HG02943 (cell line): Measurements from ENCODE around the gene FBXW8.

Experiments used
- ATAC-seq: cut with Tn5 transposase; IDR thresholded peaks from one replicate; pipeline ENCODE4 v1.9.1; 2021; ENCODE audit warnings: mild to moderate bottlenecking, low read depth, moderate library complexity; ENCODE audit not compliant: unreplicated experiment

The FBXW8 gene

GRCh38 chr12:117015811-117016210, 105.1 kb downstream of the FBXW8 start:
- ATAC-seq, result no peak

GRCh38 chr12:117017807-117018206, 107.1 kb downstream of the FBXW8 start:
- no peak for ATAC-seq

- no peak for ATAC-seq
These were observed 107.5 kb downstream of the FBXW8 start for GRCh38 chr12:117018276-117018675.

GRCh38 chr12:117018685-117019084, 107.9 kb downstream of the FBXW8 start:
- ATAC-seq, result no peak

DNA sequence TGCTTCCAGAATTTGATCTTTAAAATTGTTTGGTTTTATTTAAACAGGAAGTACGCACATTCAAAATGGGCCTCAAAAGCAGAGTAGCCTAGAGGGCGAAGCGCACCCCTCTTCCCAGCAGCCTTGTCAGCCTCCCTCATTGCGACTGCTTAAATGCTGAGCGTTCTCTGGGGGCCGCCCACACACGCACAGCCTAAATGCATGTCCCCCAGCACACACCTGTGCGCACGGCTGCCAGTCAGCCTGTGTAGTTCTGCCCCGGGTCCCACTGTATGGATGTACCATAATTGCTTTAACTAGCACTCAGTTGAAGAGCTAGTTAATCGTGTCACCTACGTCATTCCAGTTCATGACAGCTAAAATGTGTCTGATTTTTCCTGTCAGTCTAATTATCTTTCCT, 109.1 kb downstream of the FBXW8 start:
- no peak for ATAC-seq

GRCh38 chr12:117020536-117021220, 109.9 kb downstream of the FBXW8 start:
- no peak for ATAC-seq

DNA sequence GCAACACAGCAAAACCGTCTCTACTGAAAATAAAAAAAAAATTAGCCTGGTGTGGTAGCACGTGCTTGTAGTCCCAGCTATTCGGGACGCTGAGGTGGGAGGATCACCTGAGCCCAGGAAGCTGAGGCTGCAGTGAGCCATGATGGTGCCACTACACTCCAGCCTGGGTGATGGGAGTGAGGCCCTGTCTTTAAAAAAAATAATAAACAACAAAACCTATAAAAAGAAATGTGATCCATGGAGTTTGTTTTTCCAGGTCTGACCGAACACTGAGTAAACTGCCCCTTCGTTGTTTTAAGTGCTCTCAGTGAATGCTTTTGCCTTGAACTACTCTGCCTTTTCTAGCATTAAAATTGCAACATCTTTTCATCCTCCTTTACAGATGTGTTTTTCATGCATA, 111.7 kb downstream of the FBXW8 start:
- ATAC-seq, result no peak

GRCh38 chr12:117023998-117024960, 113.5 kb downstream of the FBXW8 start:
- ATAC-seq, result no peak

DNA sequence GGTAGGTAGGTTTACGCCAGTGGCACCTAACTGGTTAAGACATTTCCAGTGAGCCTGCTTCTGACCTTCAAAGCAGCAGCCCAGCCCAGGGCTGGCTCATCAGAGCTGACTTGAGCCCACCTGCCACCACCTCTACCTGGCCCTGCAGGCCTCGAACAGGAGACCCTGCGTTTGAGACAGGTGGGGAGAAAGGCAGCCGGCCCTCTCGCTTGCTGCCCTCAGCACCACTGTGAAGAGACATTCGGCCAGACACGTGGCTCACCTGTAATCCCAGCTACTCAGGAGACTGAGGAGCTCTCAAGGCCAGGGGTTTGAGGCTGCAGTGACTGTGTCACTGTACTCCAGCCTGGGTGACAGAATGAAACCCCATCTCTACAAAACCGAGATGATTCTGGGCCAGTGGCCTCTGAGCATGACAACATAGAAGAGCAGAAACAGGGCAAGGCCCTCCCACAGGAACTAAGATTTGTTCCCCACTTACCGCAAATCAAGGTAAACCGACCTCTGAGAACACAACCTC, 114.3 kb downstream of the FBXW8 start:
- no peak for ATAC-seq

GRCh38 chr12:117025481-117026151, 114.9 kb downstream of the FBXW8 start:
- ATAC-seq, result no peak

GRCh38 chr12:117026343-117026742, 115.6 kb downstream of the FBXW8 start:
- ATAC-seq, result no peak

DNA sequence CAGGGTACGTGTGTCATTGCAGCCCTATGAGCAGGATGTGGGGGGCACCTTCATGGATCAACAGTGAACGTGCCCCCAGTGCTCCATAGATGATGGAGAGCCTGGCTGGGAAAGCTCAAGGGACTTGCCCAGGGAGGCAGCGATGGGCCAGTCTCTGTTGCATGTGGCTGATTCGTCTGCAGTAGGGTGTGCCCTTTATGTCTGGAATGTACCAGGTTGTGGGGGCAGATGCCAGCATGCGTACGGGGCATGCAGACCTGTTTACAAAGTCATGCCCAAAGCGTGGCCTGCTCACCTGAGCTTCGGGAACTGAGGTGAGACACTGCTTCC, 116.1 kb downstream of the FBXW8 start:
- ATAC-seq, result no peak

GRCh38 chr12:117027251-117028086, 116.7 kb downstream of the FBXW8 start:
- no peak for ATAC-seq

DNA sequence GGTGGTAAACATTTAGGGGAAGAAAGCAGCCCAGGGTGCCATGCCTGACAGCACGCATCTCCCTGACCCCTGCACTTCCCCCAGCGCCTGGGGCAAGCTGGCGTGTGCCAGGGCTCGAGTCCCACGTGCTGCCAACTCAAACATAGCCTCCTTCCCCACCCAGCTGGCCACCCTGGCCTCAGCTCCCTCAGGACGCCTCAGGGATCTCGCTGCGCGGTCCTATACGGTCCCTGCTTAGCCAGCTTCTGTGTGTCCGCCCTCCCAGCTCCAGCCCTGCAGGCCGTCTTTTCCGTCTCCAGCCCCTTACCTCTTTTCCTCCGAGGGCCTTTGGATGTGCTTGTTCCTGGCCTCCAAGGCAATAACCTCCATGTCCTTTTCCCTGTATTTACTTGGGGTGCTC, 117.5 kb downstream of the FBXW8 start:
- ATAC-seq, result no peak

DNA sequence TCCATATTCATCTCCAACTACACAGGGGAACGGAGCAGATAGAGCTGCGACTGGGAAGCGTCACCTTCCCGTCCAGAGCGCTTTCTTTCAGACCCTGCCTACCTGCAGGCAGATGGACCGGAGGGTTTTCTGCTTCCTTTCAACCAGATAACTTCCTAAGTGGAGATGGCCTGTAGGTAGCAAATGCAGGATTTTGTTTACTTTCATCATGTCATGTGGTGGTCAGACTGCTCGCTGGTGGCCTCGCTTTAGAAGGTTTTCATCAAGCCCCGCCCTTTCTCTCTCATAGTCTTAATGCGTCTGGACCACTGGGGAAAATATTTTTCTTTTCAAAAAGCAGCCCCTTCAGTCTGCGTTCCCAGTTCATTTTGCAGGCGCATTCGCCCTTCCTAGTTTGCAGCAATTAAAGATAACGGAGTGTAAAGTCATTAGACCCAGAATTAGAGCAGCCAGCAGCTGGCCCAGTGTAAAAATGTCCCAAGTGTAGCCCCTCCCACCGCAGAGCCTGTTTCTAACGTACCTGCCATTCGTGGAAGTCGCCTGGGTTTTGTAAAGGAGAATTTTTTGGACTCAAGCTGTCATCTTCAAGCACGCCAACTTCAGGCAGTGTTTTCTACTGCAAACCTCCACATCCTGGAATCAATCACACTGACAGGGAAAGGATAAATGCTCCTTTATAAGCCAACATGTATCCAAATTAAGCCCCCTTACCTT, 119.6 kb downstream of the FBXW8 start:
- no peak for ATAC-seq

DNA sequence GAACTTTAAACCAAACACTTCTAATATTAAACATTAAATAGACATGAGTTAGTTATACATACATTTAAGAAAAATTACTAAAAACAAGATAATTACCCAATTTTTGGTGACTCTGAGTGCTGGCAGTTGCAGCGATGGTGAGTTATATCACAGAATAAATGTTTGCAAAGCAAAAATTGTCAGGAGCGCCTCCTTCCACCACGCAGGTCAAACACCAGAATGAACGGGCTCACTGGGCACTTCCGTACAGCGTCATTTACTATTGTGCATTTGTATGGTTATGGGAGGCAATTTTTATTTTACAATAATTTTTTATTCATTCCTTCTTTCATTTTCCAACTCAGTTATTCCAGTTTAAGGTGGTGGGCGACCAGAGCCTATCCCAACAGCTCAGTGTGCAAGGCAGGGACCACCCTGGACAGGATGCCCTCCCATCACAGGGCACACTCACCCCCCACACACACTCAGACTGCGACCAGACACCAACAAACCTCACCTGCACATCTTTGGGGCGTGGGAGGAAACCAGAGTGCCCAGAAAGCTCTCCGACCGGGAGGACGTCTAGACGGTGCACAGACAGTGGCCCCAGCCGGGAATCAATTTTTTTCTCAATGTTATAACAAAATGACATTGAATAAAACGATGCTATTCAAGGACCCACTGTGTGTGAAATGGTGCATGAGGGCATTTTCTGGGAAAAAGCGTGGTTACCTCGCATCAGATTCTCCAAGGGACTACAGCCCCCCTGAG, 121.3 kb downstream of the FBXW8 start:
- no peak for ATAC-seq

DNA sequence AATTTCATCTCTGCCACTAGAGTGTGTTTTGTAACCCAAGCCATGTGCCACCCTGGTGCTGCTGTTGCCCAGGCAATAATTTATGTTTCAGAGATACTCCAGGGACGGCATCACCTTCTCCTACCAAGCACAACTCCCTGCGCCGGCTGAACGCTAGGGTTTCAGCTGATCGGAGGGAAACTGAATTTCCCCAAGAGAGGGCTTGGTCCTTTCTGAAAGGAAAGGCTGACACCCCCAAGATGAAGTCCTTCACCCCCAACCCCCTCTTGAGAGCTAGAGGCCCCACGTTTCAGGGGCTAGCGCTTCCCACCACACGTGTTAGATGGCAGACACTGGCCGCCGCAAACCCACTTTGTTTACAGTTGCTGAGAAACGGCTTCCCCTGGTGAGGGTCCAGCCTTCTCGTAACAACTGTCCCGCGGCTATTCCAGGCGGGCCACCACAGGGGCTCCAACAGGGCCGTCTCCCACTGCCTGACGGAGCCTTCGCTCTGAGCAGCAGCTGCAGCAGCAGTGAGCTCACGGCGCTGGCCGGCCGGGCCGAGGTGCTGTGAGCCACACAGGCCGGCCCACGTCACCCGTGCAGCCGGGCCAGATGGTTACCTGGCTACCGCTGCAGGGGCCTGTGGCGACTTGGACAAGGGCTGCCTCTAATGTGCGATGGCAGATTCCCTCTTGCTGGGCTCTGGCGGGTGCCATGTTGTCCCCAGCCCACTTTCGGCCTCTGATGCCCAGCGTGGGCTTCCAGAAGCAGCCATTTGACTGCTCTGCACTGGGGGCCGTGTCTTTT, 122.0 kb downstream of the FBXW8 start:
- ATAC-seq, result no peak
